Peyer's patch (tissue), 4 donors: ENCODE measurements around the gene HYOU1.

Experiments used
- CTCF ChIP-seq, 6 experiments: fragments of 450-650 bp in 4 of 6; fragments of 200-600 bp in 2 of 6; sonication (generic) in 1 of 6; IDR thresholded peaks; one replicate each; pipeline ENCODE4 v1.5.1; 2017 to 2019; ENCODE audit warnings: antibody characterized with exemption in 6 of 6, mild to moderate bottlenecking in 3 of 6, moderate library complexity in 1 of 6
- POLR2A ChIP-seq, 2 donors: fragments of 450-650 bp; IDR thresholded peaks; one replicate each; pipeline ENCODE4 v1.5.1; 2017; ENCODE audit warnings: antibody characterized with exemption in 2 of 2, mild to moderate bottlenecking in 2 of 2, moderate library complexity in 2 of 2

GRCh38 chr11:119030029-119030328, 27.0 kb downstream of the HYOU1 start:
- TF ChIP-seq CTCF (IDR thresholded peaks at IDR 0.05) (no peak), POLR2A (IDR thresholded peaks at IDR 0.05) (no peak)
